SK-N-MC (cell line): ENCODE measurements around the gene GSK3B.

Experiments
- DNase-seq: peaks from one replicate; pipeline ENCODE4 v3.0.0-alpha.2; 2011; ENCODE audit warnings: low read depth, low spot score
- H3K27ac ChIP-seq: fragments of 200-600 bp; sonication (generic); 2 replicates; pipeline ENCODE4 v1.5.1; 2016; ENCODE audit warnings: mixed run types
- H3K36me3 ChIP-seq: fragments of 200-600 bp; sonication (generic); 2 replicates; pipeline ENCODE4 v1.6.1; 2017; ENCODE audit warnings: antibody characterized with exemption, low read length, mixed read lengths; ENCODE audit not compliant: insufficient read depth
- H3K4me3 ChIP-seq: fragments of 200-600 bp; sonication (generic); 2 replicates; pipeline ENCODE4 v1.5.1; 2016
- H3K9ac ChIP-seq: fragments of 200-600 bp; sonication (generic); 2 replicates; pipeline ENCODE4 v1.8.0; 2017; ENCODE audit warnings: mixed run types, mixed read lengths; ENCODE audit not compliant: insufficient read length
- H3K9me3 ChIP-seq: fragments of 200-600 bp; sonication (generic); 2 replicates; pipeline ENCODE4 v1.6.1; 2017; ENCODE audit warnings: low read depth, mild to moderate bottlenecking, antibody characterized with exemption, low read length, moderate library complexity, mixed read lengths
- EZH2 ChIP-seq: fragments of 200-600 bp; sonication (generic); IDR thresholded peaks from one replicate; pipeline ENCODE4 v1.6.1; 2017; ENCODE audit warnings: antibody characterized with exemption
- FOXP2 ChIP-seq: optimal IDR thresholded peaks from 2 replicates; pipeline ENCODE3; 2011; ENCODE audit warnings: mild to moderate bottlenecking, moderate library complexity; ENCODE audit not compliant: insufficient read depth; ENCODE audit errors: extremely low read length, control extremely low read depth
- POLR2AphosphoS5 ChIP-seq: IDR thresholded peaks from 2 replicates; pipeline ENCODE4 v1.6.1; 2012; ENCODE audit warnings: mild to moderate bottlenecking, low read depth, low read length, borderline replicate concordance

Gene GSK3B

DNA sequence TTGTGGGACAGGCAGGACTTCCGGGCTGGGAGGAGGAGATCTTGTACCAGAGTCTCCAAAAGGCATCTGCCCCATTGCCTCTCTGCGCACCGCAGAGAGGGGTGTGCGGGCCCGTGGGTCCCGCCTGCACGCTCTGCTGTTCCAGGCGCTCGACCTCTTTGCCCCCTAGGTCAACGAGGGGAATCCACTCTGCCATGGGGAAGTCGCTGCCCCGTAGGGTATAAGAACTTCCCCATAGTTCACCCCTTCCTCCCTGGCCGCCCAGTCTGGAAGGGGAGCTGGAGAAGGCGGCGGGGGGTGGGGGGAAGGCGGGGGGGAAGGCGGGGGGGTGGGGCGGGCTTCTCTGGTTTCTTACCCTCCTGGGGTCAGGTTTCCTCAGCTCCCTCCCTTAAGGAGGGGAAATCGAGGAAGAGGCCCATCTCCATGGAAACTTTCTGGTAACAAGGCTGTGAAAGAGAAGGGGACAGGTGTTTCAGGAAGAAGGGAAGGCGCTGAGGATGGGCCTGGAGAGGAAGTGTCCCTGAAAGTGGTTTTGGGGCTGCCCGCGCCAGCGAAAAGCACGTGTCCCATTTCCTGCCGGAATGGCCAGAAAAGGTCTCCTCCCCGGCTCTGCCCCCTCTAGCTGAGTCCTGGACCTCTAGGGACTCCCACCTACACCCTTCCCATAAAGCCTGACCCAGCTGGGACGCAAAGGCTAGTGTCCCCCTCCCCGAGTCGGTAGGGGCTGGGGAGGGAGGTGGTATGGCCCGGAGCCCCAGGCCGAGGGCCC, 284.8 kb downstream of the GSK3B start:
- DNase-seq, result no peak
- Histone ChIP-seq H3K36me3 (no peaks in the 10 kb centered on the region), H3K9ac (no peak overlapping the region), H3K27ac (no peak overlapping the region), H3K4me3 (no peak overlapping the region), H3K9me3 (no peaks in the 10 kb centered on the region)
- TF ChIP-seq FOXP2 (no peak), POLR2AphosphoS5 (no peak), EZH2 (no peak)

DNA sequence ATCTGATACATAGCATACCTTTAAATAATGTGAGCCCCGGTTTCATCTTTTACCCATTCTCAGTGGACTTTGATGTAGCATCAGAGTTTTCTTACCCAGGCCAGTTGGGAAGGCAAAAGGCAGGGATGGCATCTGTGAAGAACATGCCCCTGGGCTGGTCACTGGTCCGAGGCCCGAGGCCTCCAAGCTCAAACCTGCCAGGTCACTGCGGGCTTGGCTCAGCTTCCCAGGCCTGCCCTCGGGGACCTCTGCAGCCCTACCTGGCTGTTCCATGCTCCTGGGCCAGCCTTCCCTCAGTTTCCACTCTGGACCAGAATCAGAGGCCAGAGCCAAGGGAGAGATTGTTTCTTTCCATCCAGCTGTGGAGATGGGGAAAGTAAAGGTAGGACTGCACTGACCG, 285.4 kb downstream of the GSK3B start:
- no peak overlapping the region for H3K9ac ChIP-seq
- no peak for DNase-seq
- TF ChIP-seq EZH2 (no peak), POLR2AphosphoS5 (no peak), FOXP2 (no peak)
- H3K4me3 ChIP-seq, result no peak overlapping the region
- H3K27ac ChIP-seq, result no peak overlapping the region
- no peaks in the 10 kb centered on the region for H3K36me3 ChIP-seq
- no peaks in the 10 kb centered on the region for H3K9me3 ChIP-seq

DNA sequence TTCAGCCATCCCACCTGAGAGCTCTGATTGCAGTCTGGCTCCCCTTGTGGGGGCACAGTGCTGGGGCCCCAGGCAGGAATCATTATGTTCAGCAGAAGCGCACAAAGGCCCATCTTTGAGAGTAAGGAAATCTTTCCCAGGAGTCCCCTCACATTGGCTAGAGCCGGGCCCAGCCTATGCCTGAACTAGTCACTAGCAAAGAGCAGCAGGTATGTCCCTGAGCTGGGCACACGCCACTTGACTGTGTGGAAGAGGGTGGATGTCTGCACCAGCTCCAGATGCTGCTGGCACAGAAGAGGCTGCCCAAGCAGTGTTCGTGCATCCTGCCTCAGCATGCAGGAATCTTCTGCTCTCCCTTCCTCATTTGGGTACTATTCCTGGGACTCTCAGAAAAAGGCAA, 286.0 kb downstream of the GSK3B start:
- DNase-seq, result no peak
- TF ChIP-seq POLR2AphosphoS5, result no peak
- TF ChIP-seq EZH2, result no peak
- no peak for TF ChIP-seq FOXP2

DNA sequence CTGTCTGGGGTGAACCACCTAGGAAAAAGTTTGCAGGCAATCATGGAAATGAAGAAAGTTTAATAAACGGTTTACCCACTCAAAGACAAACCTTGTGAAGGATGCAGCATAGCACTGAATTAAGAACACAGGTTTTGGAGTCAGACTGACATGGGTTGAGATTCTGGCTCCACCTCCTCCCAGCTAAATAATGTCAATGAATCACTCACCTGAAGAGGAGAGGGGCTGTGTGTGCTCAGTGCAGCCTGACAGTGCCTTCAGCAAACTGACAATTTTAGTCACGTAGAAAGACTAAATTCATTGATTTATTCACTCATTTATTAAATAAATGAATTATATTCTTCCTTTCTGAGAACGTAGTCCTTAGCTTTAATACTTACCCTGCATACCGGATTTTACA, 293.4 kb downstream of the GSK3B start:
- H3K4me3 ChIP-seq, result no peak overlapping the region
- TF ChIP-seq EZH2 (no peak), POLR2AphosphoS5 (no peak), FOXP2 (no peak)
- no peak overlapping the region for H3K9ac ChIP-seq
- DNase-seq, result no peak
- H3K36me3 ChIP-seq, result no peaks in the 10 kb centered on the region
- H3K9me3 ChIP-seq, result no peaks in the 10 kb centered on the region
- H3K27ac ChIP-seq, result no peak overlapping the region

More for the DNA sequence above, 286.0 kb downstream of the GSK3B start:
- Histone ChIP-seq H3K4me3 (no peak overlapping the region), H3K9me3 (no peaks in the 10 kb centered on the region), H3K9ac (no peak overlapping the region), H3K36me3 (no peaks in the 10 kb centered on the region), H3K27ac (no peak overlapping the region)

DNA sequence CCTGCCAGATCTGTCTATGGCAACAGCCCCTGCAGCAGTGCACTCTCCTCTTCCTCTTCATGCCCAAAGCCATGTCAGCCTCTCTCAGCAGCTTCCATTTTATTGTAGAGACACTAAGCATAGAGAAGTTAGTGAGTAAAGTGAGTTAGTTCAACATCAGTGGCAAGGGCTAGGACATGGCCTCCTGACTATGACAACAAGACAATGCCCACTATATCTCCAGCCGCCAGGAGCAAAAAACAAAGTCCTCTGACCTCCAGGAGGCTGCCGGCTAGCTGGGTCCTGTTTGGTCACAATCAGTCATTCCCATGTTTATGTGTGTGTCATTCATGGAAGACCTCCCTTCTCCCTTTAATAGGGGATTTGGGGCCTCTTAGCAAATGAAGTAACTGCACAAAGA, 297.5 kb downstream of the GSK3B start:
- H3K36me3 ChIP-seq, result no peaks in the 10 kb centered on the region
- TF ChIP-seq FOXP2, result no peak
- no peak for TF ChIP-seq POLR2AphosphoS5
- TF ChIP-seq EZH2, result no peak
- no peak overlapping the region for H3K4me3 ChIP-seq
- H3K27ac ChIP-seq, result no peak overlapping the region
- no peak overlapping the region for H3K9ac ChIP-seq
- no peaks in the 10 kb centered on the region for H3K9me3 ChIP-seq
- DNase-seq, result no peak

DNA sequence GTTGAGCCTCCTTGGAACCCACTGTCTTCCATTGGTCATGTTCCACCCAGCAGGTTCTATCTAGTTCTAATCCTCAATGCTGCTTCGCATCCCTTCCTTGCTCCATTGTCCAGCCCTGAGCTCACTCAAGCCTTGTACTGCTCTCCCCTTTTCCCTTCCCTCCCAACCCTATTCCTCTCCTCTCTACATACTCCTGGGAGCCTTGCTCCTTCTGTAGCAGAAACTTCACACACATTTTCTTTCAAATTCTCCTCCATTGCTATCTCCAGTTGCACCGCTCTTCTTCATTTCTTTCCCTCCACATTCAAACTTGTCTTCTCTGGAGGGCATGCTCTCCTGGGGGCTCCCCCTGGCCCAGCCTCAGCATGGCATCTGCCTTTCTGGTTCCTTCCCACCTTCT, 297.9 kb downstream of the GSK3B start:
- no peak for DNase-seq
- Histone ChIP-seq H3K27ac (no peak overlapping the region), H3K9ac (no peak overlapping the region), H3K4me3 (no peak overlapping the region), H3K9me3 (no peaks in the 10 kb centered on the region), H3K36me3 (no peaks in the 10 kb centered on the region)
- no peak for TF ChIP-seq FOXP2
- TF ChIP-seq POLR2AphosphoS5, result no peak
- TF ChIP-seq EZH2, result no peak

DNA sequence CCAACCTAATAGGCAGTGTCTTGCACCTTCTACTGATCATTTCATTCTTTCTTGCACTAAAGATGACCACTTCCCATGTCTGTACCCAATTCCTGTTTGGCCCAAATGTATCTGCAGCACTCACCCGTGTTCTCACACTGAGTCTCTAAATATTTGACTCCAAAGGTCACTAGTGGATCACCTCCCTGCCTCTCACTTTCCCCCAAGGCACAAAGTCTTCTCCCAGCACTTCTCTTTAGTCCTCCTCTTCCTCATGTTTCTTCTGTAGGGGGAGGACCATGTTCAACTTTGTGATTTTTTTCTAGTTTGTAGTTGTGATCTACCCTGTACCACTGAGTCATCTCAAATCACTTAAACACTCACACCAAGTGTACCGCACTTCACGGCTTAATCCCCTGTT, 298.4 kb downstream of the GSK3B start:
- no peak for DNase-seq
- Histone ChIP-seq H3K36me3 (no peaks in the 10 kb centered on the region), H3K27ac (no peak overlapping the region), H3K9me3 (no peaks in the 10 kb centered on the region), H3K4me3 (no peak overlapping the region), H3K9ac (no peak overlapping the region)
- TF ChIP-seq EZH2 (no peak), FOXP2 (no peak), POLR2AphosphoS5 (no peak)

DNA sequence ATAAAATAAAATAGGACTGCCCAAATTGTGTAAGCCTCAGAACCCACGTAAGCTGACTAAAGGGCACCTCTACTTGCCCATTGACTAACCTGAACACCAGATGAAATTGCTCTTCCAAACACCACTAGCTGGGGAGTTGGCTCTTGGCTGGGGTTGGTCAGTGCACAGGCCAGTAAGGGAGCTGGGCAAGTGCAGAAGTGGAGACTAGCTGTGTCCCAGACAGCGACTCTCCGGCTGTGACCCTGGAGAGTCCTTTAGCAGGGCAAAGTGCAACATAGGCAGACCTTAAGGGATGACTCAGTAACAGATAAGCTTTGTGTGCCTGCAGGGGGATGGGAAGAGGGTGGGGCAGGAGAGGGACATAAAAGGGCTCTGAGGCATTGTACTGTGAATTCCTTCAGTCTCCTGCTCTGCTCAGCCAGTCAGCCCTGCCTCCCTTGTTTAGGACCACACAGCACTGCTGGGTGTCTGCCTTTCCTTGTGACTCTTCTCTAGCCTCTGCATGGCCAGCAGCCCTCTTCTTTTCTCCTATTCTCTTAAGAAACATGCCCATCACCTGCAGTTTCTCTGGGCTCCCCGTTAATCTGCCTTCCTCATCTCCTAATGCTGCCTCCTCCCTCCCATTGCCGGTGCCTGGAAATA, 299.2 kb downstream of the GSK3B start:
- no peak for DNase-seq
- Histone ChIP-seq H3K9ac (no peak overlapping the region), H3K36me3 (no peaks in the 10 kb centered on the region), H3K27ac (no peak overlapping the region), H3K9me3 (no peaks in the 10 kb centered on the region), H3K4me3 (no peak overlapping the region)
- no peak for TF ChIP-seq POLR2AphosphoS5
- no peak for TF ChIP-seq EZH2
- no peak for TF ChIP-seq FOXP2
